Ascending aorta (tissue), 2 donors: ENCODE data around the gene OPTC. TPM values are rescaled to one million over a fixed set of nuclear protein-coding genes. Genes with fewer than 3 reads are reported as not detected.
A peak's percentile ranks its signal among the peaks of the same experiment; 100 is the strongest.

Experiments
- DNase-seq, 2 donors: peaks; one replicate each; pipeline ENCODE4 v3.0.0-alpha.2; 2019; ENCODE audit warnings: low spot score in 2 of 2
- H3K27ac ChIP-seq, 2 donors: fragments of 200-600 bp; sonication (generic); one replicate each; pipeline ENCODE4 v1.5.1; 2016 to 2017; ENCODE audit warnings: mild to moderate bottlenecking in 1 of 2
- H3K27me3 ChIP-seq: fragments of 200-600 bp; sonication (generic); one replicate; pipeline ENCODE4 v1.5.1; 2017
- H3K36me3 ChIP-seq, 2 donors: fragments of 200-600 bp; sonication (generic); one replicate each; pipeline ENCODE4 v1.5.1; 2016
- H3K4me1 ChIP-seq, 2 donors: fragments of 200-600 bp; sonication (generic); one replicate each; pipeline ENCODE4 v1.5.1; 2016 to 2017; ENCODE audit warnings: mild to moderate bottlenecking in 1 of 2
- H3K4me3 ChIP-seq, 2 donors: fragments of 200-600 bp; sonication (generic); one replicate each; pipeline ENCODE4 v1.5.1; 2016 to 2017; ENCODE audit warnings: mild to moderate bottlenecking in 1 of 2
- H3K9me3 ChIP-seq, 2 donors: fragments of 200-600 bp; sonication (generic); one replicate each; pipeline ENCODE4 v1.5.1; 2016
- CTCF ChIP-seq, 3 experiments: fragments of 200-600 bp in 2 of 3; fragments of 450-650 bp in 1 of 3; sonication (generic) in 2 of 3; IDR thresholded peaks; one replicate each; pipeline ENCODE4 v1.5.1; 2016 to 2019; ENCODE audit warnings: antibody characterized with exemption in 3 of 3, mild to moderate bottlenecking in 1 of 3, moderate library complexity in 1 of 3
- intact Hi-C: fragments of 100-400 bp; cut with DNase I; formaldehyde crosslinking; loops from one replicate; pipeline ENCODE4 v1.15.1; 2023
- total RNA-seq: library from RNA; depleted of rRNA; stranded (reverse); fragments of >200 nt; gene quantifications from one replicate; pipeline ENCODE4 v1.1.0, GENCODE V29; 2016

OPTC gene
- total RNA-seq, 1 donor from 2014 or later: not detected

DNA sequence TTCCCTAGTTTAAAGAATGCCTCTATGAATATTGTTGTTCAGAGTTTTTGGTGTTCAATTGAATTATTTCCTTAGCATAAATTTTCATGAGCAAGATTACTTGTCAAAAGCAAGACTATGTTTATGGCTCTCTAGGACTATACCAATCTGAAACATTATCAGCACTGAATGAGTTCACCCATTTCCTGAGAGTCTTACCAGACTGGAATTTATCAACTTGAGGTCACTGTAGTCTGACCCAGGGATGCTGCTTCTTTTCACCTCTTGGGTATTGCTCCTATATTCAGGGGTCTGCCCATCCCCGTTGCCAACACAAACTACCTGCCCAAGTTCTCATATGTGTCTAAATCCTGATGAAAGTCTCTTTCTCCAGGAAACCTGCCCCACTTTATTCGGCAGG lies 42.6 kb downstream of the OPTC start:
- TF ChIP-seq CTCF (IDR thresholded peaks at IDR 0.05): no peak
- H3K4me3 ChIP-seq: no peak overlapping the region
- peak overlapping the region; percentile 76 to 79 for H3K27ac ChIP-seq
- peaks cover 4 to 23% of the 10 kb centered on the region in 2 donors for H3K4me1 ChIP-seq
- intact Hi-C loops: no loop called here
- H3K9me3 ChIP-seq: no peaks in the 10 kb centered on the region
- no peak for DNase-seq
- H3K36me3 ChIP-seq: no peaks in the 10 kb centered on the region
- no peaks in the 10 kb centered on the region for H3K27me3 ChIP-seq

- no peak for TF ChIP-seq CTCF (IDR thresholded peaks at IDR 0.05)
- Histone ChIP-seq H3K36me3 (no peaks in the 10 kb centered on the region), H3K4me3 (no peak overlapping the region), H3K27me3 (no peaks in the 10 kb centered on the region), H3K27ac (peak overlapping the region; percentile 76 to 79), H3K9me3 (no peaks in the 10 kb centered on the region), H3K4me1 (peaks cover 4 to 23% of the 10 kb centered on the region in 2 donors)
- intact Hi-C loops: no loop called here
- peak in 1 of 2 donors; percentile 77 for DNase-seq
Observed at GRCh38 chr1:203536980-203537455, 43.1 kb downstream of the OPTC start.

DNA sequence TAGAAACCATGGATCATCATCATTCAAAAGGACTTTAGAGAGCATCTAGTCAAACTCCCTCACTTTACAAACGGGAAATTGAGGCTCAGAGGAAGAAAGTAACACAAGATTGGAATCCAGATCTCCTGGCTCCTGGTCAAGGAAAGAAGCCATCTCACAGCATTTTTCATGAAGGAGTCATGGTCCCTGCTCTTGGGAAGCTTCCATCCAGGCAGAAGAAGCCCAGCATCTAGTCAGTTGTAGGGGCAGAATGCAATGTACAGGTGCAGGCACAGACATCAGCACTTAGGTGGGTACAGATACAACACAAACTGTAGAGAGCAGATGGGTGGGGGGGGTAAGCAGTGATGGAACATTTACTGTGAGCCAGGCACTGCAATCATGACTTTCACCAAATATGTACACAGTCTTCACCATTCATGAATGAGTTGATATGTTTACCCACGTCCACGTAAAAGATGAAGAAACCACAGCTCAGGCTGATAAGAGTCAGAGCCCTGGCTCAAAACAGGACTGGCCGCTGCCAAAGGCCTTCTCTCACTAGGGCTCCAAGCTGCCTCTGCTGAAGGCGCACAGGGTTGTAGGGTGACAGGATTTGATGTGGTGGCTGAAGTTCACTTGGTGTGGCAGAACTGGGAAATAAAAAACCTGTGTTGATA lies 44.0 kb downstream of the OPTC start:
- intact Hi-C loops: loop anchor here (1.0 kb wide), 1 partner anchor 18 kb away; no protein-coding TSS in a partner anchor

DNA sequence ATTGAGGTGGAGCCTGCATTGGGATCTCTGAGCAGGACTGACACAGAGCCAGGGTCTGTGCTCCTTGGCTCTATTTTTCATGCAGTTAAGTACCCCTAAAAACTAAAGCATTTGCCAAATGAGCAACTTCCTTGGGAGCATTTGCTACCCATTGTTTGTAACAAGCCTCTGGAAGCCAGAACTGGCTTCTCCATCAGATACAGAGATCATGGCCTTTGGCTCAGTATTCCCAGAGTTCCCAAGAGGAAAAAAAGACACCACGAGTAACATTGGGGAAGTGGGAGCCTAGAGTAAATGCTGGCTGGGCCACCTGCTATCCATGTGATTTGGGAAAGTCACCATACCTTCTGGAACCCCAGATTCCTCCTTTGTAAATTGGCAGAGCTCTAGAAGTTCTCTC lies 44.8 kb downstream of the OPTC start:
- Histone ChIP-seq H3K4me3 (no peak overlapping the region), H3K27ac (peak overlapping the region; percentile 76 to 79), H3K36me3 (no peaks in the 10 kb centered on the region), H3K27me3 (no peaks in the 10 kb centered on the region), H3K4me1 (peaks cover 4 to 23% of the 10 kb centered on the region in 2 donors), H3K9me3 (no peaks in the 10 kb centered on the region)
- no peak for DNase-seq
- intact Hi-C loops: loop anchor here (1.0 kb wide), 1 partner anchor 18 kb away; no protein-coding TSS in a partner anchor
- no peak for TF ChIP-seq CTCF (IDR thresholded peaks at IDR 0.05)

More for the DNA sequence above, 44.0 kb downstream of the OPTC start:
- no peaks in the 10 kb centered on the region for H3K36me3 ChIP-seq
- peak overlapping the region; percentile 76 to 79 for H3K27ac ChIP-seq
- TF ChIP-seq CTCF (IDR thresholded peaks at IDR 0.05): no peak
- H3K9me3 ChIP-seq: no peaks in the 10 kb centered on the region
- H3K4me3 ChIP-seq: no peak overlapping the region
- peak in 1 of 2 donors; percentile 80 for DNase-seq
- H3K4me1 ChIP-seq: peaks cover 4 to 23% of the 10 kb centered on the region in 2 donors
- H3K27me3 ChIP-seq: no peaks in the 10 kb centered on the region

DNA sequence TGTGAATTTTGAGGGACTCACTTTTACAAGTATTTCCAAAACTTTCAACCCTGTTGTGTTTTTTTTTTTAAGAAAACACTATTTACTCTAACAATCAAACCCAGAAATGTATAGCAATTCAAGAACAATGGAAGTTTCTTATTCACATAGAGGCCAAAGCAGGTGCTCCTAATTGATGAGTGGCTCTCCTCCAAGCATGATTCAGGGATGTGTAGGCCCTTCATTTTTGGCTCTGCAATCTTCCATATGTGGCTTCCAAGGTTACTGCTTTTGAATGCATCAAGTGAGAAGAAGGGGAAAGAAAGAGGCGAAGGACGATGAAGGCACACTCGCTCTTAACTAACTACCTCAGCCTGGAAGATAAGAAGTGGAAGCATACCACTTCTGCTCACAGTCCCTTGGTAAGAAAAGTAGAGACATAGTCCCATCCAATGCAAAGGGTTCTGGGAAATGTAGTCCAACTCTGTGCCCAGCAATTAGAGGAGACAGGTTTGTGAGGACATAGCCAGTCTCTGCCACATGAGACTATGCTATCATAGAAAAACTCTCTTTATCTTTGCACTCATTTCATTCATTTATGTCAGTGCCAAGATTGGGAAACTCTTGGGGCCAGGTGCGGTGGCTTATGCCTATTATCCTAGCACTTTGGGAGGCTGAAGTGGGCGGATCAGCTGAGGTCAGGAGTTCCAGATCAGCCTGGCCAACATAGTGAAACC lies 46.0 kb downstream of the OPTC start:
- Histone ChIP-seq H3K4me1 (peaks cover 6 to 19% of the 10 kb centered on the region in 2 donors), H3K4me3 (no peak overlapping the region), H3K27me3 (no peaks in the 10 kb centered on the region), H3K27ac (no peak overlapping the region), H3K9me3 (no peaks in the 10 kb centered on the region), H3K36me3 (no peaks in the 10 kb centered on the region)
- intact Hi-C loops: no loop called here
- TF ChIP-seq CTCF (IDR thresholded peaks at IDR 0.05): no peak
- no peak for DNase-seq
